NK-92 treated with Interleukin-12 subunit alpha and Interleukin-12 subunit beta, amount 100 ng/mL, for 24 hours (cell line): Measurements from ENCODE around the gene C8G.

Experiments
- DNase-seq: peaks from one replicate; lab custom pipeline; 2025; lab: John Stamatoyannopoulos, UW

The C8G gene

DNA sequence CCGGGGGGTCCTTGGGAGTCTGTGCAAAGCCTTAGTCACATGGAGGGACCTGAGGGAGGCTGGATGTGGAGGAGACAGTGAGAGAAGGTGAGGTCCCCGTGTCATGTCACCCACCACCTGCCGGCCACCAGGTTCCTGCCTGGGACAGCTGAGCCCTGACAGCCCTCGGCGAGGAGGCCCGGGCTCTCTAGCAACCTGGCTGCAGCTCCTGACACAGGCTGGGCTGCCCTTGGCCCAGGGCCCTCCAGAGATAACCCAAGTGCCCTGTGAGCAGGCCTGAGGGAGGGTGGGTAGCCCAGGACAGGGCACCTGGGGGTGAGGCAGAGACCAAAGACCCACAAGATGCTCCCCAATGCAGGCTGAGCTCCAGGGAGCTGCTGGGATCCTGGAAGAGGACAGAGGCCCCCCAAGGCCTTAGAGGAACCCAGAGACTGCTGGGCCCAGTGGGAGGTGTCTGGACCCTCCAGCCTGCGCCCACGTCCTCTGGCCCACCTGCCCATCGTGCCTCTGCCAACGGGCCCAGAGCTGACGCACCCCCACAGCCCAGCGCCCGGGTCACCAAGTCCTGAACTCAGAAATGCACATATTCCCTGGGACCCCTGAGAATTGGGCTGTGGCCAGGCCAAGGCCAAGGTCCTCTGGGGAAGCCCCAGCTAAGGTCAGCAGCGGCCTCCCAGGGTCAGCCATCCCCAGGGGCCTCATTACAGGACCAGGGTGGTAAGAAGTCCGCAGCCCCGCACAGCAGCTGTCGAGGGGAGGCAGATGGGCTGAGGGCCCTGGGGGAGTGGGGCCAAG lies 23.5 kb downstream of the C8G start:
- no peak for DNase-seq

DNA sequence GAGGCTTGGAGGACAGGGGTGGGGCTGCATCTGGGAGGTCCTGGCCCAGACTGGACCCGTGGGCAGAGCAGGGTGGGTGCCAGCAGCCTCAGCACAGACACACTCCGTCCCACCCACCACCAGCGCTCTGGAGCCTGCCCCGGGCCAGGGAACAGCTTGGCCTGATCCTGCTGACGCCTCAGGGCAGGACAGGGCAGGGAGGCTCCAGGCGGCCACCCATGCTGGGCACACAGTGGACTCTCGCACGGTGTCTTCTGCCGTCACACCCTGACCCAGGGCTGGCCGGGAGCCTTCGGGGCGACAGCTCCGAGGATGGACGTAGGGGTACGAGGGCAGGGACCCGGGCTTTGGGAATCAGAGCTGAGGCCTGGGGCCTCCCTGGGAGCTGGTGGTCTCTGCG lies 24.1 kb downstream of the C8G start:
- no peak for DNase-seq

DNA sequence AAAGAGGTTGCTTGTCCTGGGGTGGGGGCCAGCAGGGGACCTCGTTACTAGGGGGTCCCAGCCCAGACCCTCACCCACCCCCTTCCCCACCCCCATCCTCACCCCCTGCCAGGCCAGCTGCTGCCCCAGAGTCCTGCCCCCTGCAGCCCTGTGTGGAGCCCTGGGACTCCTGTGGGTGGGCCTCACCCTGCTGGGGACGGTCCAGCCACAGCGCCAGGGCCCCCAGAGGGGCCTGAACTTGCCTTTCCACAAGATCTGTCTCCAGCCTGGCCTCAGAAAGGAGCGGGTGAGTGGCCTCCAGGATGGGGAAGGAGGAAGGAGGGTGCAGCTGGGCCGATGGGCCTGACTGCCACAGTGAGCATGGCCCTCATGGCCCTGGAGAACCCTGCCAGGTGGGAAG lies 24.7 kb downstream of the C8G start:
- no peak for DNase-seq

DNA sequence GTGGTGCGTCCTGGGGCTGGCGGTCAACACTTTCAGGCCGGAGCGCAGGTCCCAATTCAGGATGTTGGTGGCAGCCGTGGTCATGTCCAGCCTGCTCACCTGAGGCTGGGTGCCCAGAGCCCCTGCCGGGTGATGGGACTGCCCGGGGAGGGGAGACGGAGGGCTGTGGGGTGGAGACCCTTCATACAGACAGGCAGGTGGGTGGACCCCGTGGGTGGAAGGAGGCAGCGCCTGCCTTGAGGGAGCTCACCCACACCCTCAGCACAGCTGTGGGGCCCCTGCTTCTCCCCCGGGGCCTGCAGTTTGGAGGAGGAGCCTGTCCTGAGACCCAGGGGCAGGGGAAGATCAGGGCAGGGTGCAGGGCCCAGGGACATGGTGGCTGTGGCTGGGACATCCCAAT lies 25.3 kb downstream of the C8G start:
- DNase-seq, result no peak

DNA sequence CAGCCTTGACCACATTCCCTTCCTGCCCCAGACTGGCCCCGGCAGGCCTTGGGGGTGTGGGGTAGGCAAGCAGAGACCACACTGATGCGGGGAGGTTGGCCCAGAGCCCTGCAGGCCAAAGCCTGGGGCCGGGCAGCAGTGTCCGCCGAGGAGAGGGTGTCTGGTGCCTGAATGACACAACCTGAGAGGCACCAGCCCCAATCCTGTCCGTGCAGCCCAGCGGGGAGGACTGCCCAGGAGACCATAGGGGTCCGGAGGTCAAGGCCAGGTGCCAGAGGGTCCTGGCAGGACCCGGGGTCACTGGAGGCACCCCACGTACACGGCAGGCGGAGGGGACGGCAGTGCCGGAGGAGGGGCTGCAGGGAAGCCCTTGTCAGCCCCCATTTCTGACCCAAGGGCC lies 26.7 kb downstream of the C8G start:
- no peak for DNase-seq

DNA sequence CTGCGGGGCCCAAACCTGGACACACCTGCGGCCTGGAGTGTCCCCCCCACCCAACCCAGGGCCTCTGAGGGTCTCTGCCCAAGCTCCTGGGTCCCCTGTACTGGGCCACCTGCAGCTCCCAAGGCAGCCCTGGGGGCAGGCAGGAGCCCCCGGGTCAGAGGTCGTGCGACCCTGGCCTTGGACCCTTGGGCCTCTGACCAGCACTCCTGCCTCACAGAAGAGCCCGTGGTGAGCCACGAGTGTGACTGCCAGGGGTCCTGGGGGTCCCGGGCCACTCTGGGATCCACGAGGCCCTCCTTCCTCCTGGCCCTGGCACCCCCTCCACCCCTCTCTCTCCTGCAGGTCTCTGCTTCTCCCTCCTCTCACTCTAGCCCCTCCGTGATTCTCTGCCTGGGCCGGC lies 27.3 kb downstream of the C8G start:
- no peak for DNase-seq

DNA sequence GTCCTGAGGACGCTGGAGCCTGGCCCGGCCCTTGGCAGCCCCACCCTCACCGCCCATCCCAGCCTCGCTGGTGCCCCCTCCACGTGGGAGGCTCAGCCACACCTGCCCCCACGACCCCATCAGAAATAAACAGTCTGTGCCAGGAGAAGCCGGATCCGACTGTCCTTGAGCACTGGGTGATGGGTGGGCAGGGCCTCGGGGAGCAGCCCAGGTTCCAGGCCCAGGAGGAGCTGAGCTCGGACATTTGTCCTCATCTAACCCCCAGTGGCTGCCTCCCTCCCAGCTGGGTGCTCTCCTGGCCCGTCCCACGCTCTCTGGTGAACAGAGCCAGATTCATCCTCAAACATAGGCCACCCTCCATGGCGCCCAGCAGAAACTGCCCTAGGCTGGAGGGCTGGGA lies 27.7 kb downstream of the C8G start:
- DNase-seq, result no peak

DNA sequence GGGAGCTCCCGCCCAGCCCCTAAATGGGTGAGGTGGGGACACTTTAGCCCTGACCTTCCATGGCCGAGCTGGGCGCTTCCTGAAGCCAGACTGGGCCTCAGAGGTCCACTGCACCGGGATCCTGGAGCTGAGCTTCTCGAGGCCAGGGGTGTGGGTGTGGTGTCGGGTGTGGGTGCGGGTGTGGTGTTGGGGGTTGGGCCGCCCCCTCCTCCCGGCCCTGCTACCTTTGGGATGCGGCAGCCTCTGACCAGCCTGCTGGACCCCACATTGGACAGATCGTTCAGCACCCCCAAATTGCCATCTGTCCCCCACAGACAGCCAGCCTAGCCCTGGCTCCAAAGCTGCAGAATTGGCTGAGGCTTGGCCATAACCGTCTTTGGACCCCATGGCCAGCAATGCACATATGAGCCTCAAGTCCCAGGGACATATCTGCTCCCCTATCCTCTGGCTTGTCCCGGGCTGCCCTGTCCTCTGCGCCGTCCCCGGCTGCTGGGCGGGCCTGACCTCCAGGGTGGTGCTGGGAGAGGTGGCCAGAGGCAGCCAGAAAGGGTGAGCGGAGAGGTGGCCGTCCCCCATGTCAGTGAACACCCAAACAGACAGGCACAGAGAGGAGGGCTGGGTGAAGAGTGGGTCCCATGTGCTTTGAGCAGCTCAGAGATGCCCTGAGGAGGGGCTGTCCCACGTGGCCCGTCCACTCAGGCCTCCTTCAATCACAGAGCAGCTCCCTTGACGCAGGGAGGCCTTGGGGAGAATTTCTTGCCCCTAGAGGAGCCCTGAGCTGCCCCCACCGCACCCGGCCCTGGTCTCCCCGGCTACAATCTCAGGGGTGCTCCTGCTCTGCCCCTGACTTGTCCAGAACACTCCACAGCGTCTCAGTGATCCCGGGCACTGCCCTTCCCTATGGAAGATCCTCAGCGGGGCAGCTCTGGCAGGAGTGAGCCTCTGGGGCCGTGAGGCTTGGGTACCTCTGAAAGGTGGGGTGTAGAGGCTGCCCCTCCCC lies 28.9 kb downstream of the C8G start:
- no peak for DNase-seq

DNA sequence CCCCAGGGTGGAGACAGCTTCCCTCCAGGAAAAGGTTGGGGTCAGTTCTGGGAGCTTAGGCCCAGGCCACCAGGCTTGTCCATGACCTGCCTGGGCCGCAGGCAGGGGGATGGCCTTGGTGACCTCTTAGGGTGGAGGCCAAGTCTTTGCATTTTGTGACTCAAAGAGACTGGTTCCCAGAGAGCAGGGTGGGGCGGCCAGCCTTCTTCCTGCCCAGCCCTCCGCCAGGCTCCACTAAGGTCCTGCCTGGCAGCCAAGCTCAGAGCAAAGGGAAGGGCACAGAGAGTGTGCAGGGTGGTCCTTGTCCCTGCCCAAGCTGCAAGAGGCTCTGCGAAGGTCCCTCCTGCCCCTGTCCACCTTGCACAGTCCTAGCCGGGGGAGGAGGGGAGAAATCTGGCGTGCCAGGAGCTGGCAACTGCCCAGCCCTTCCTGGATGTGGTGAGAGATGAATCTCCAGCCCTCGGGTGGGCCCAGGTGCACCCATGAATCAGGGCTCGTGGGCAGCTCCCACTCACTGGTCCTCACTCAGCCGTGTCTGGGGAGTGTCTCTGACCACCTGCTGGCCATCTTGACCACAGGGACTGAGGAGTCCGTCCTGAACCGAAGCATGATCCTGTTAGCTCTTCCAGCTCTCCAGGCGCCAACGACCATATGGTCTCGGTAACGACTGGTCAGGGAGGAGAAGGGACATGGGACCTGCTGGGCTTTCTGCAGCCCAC lies 29.9 kb downstream of the C8G start:
- no peak for DNase-seq

DNA sequence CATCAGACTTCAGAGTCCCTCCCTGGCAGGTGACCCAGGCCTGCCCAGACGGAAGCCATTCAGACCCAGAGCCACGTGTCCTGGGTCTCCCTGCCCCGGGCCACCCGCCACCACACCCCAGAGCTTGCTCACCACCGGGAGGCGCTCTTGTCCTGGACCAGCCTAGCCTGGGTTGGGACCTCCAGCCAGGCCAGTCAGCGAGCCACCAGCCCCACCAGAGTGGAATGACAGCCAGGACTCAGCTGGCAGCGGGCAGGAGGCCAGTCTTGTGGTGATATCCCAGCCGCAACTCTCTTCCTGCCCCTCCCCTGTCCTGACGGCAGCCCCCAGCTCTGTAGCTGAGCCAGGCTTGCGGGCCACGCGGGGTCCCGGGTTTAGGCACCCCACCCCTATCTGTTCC lies 30.6 kb downstream of the C8G start:
- no peak for DNase-seq

DNA sequence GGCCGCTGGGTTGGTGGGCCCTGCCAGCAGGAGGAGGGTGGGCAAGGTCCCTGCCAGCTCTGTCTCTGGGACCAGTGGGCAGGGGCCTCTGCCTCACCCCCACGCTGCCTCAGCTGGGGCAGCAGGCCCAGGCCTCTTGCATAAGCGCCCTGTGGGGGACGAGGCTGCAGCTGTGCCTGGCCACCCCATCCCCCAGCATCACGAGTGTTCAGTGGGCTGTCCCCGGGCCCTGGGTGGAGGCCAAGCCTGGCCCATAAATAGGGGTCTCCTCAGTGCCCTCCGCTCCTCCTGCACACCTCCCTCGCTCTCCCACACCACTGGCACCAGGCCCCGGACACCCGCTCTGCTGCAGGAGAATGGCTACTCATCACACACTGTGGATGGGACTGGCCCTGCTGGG lies 32.2 kb downstream of the C8G start, which contains the start of gene PTGDS:
TSS of gene PTGDS (plus strand) at position 282 of the 400 bp plus-strand sequence. CDS start at position 357, 75 bp downstream.
- no peak for DNase-seq

DNA sequence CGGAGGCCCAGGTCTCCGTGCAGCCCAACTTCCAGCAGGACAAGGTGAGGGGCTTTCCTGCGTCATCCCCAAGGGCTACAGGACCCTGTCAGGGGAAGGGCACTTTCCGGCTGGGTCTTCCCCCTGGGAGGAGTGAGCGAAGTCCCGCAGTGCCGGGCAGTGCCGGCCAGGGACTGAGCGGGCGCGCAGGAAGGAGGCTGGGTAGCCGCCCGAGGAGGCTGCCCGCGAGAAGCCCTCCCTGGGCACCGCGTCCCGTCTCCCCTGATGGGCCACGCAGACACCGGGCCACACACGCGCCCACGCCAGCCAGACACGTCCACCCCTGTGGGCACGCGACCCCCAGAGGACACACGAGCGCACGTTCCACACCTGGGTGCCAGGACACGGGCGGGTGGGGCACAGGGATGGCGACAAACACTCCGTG lies 32.6 kb downstream of the C8G start:
- DNase-seq, result no peak

DNA sequence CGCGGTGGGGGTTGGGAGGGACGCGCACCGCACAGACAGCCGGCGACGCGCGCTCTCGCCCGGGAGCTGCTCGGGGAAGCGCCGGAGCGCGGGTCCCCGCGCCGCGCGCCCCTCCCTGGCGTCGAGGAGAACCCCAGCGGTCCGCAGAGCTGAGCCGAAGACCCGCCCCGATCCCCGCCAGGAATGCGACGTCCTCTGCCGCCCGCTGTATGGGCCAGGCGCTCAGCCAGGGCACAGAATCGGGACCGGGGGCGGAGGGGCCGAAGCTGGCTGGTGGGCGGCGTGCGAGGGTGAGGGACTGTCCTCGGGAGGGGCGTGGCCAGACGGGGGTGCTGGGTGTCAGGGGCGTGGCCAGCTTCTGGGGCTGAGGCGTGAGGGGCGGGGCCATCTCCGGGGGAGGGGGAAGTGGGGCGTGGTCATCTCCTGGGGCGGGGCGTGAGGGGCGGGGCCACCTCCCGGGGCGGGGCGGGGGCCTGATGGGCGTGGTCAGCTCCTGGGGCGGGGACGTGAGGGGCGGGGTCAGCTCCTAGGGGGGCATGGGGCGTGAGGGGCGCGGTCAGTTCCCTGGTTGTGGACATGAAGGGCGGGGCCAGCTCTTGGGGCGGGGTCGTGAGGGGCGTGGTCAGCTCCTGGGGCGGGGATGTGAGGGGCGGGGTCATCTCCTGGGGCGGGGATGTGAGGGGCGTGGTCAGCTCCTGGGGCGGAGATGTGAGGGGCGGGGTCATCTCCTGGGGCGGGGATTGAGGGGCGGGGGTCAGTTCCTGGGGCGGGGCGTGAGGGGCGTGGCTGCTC lies 33.2 kb downstream of the C8G start:
- DNase-seq, result peak; percentile 45

DNA sequence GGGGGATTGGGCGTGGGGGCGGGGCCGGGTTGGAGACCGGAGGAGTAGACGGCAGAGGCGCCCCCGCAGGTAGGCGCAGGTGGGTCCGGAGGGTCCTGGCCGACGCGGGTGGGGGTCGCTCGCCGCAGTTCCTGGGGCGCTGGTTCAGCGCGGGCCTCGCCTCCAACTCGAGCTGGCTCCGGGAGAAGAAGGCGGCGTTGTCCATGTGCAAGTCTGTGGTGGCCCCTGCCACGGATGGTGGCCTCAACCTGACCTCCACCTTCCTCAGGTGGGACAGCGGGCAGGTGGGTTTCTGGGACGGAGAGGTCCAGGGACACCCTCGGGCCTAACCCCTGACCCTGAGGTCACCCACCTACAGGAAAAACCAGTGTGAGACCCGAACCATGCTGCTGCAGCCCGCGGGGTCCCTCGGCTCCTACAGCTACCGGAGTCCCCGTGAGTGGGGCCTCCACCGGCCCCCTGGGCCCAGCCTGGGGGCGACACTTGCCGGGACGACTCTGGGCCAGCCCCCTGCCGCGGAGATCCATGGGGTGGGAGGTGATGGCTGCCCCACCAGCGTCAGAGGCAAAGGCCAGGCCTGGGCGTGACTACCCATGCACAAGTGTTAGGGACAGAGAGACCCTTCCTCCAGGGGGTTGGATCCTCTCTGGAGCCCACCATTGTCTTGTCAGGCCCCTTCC lies 34.0 kb downstream of the C8G start:
- no peak for DNase-seq

DNA sequence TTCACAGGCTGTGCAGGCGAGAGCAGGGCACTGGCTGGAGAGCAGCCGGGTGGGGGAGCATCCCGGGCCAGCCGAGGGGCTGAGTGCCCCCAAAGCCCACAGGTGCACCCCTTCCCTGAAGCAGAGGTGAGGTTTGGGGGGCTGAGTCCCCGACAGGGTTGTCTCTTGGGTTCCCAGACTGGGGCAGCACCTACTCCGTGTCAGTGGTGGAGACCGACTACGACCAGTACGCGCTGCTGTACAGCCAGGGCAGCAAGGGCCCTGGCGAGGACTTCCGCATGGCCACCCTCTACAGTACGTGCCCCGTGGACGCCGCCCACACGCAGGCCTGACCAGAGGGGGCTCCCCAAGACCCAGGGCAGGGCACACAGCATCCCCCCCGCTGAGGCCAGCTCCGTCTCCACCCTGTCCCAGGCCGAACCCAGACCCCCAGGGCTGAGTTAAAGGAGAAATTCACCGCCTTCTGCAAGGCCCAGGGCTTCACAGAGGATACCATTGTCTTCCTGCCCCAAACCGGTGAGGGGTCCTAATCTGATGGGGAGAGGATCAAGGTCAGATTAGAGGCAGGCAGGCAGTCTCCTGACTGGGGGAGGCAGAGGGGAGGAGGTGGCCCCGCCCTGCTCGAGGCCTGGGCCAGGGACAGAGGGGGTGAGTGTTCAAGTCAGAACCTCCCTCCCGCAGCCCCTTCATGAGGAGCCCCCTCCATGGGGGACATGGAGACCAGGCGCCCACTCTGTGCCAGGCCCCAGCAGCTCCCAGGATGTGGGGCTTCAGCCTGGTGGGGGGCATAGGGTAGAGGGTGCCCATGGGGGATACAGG lies 34.9 kb downstream of the C8G start:
- DNase-seq, result no peak

DNA sequence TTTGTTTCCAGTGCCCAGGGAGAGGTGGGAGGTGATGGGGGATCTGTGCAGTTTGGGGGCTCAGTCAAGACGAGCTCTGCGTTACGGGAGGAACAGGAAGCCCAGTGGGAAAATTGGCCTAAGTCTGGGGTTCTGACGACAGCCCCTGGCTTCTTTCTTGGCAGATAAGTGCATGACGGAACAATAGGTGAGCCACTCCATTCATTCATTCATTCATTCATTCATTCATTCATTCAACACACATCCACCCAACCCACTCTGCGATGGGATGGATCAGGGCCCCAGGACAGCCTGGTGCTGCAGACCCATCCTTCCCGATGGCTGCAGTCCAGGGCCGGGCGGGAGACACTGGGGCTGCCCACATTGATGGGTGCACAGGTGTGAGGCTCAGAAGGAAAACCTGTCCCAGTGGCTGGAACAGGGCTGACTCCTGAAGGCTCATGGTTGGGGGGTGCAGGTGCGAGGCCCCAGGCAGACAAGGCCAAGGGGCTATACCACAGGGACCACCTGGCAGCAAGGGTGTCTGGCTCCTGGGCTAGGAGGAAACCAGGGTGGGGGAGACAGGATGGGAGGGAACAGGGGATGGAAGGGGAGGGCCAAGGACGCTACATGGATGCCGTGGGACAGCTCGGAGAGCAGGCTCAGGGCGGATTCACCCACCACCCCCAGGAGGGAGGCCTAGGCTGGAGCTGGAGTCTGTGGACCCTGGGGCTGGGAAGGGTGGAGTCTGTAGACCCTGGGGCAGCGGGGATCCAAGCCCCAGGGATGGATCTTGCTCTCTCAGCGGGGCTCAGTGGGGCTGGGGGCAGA lies 35.8 kb downstream of the C8G start:
- DNase-seq, result no peak

DNA sequence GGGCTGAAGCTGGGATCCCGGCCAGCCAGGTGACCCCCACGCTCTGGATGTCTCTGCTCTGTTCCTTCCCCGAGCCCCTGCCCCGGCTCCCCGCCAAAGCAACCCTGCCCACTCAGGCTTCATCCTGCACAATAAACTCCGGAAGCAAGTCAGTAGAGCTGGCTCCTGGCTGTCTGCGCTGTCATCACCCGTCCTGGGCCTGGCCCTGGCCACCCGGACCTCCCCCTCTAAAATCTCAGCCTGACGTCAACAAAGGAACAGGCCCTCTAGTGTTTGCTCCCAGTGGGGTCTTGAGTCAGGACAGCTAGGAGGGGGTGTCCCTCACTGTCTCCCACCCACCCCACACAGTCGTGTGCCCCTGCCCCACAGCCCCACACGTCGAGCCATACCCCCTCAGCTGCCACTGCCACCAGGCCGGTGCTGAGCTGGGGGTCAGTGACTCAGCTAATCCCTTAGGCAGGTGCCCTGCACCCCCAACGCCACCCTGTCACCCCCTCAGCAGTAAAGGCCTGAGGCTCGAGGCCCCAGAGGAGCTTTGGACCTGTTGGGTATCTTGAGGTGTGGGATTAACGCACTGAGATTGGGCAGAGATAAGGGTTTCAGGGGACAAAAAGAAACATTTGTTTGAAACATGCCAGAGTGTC lies 36.7 kb downstream of the C8G start:
- DNase-seq, result no peak

DNA sequence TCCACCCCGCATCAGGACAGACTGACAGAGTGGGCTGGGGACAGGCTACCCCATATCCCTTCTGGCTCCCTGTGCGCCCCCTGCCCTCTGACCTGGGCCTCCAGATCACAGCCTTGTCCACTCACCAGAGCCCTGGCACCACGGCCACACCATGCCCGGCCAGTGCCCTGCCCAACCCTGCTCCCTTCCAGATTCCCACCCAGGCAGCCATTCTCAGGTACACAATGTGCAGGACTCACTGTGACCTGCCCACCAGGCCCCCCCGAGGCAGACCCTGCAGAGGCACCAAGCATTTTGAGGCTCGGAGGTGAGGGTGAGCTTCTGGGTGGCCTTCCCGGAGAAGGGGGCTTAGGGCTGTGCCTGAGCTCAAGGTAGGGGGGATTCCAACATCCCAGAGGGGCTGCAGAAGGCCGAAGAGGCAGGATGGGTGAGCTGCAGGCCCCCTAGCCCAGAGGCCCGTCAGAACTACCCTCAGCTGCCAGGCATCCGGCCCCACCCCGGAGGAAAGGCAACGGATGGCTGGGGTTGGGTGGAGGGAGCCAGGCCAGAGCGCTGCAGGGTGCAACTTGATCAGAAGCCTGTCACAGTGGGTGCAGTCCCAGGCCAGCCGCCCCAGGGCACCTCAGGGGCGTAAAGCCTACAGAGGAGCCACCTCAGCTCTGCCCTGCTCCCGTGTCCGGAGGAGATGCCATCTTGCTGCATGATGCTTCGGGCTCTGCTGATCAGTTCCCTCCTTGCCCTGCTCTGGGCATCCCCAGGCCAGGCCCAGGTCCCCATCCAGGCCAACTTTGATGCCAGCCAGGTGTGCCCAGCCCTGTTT lies 37.4 kb downstream of the C8G start, which contains the start of gene LCNL1:
TSS of gene LCNL1 (plus strand) at position 762 of the 820 bp plus-strand sequence. CDS start 594 bp downstream, outside the sequence.
- DNase-seq, result no peak
